SH-SY5Y (cell line): ENCODE measurements around the gene NOX5.

Experiments used
- GATA2 ChIP-seq: IDR thresholded peaks from 2 replicates; pipeline ENCODE4 v1.6.1; 2011; ENCODE audit warnings: mild to moderate bottlenecking, low read depth, low read length
- GATA3 ChIP-seq: IDR thresholded peaks from 2 replicates; pipeline ENCODE4 v1.6.1; 2011; ENCODE audit warnings: low read depth, mild to moderate bottlenecking, low read length, moderate library complexity

GRCh38 chr15:69012761-69013364 lies 1.6 kb upstream of the NOX5 start:
- TF ChIP-seq GATA2 (no peak), GATA3 (no peak)
